B cell (primary cell): ENCODE data around the gene CBL. TPM values are rescaled to one million over a fixed set of nuclear protein-coding genes. Genes with fewer than 3 reads are reported as not detected.

Experiments
- ATAC-seq: fragments of 200-7000 bp; cut with Tn5 transposase; one replicate; pipeline ENCODE4 v1.10.0; 2021; ENCODE audit warnings: low read depth, mild to moderate bottlenecking, moderate number of reproducible peaks, moderate library complexity
- CTCF ChIA-PET: fragments of 350-600 bp; sonication (Branson Sonifier 250); formaldehyde crosslinking; loops from one replicate; lab custom pipeline; 2021; ENCODE audit warnings: antibody characterized with exemption, inconsistent platforms; lab: Charles Lee
- POLR2A ChIA-PET: fragments of 350-600 bp; sonication (Branson Sonifier 250); formaldehyde crosslinking; loops from one replicate; lab custom pipeline; 2021; ENCODE audit warnings: antibody characterized with exemption; lab: Charles Lee
- DNase-seq: peaks from one replicate; pipeline ENCODE4 v3.0.0; 2013
- H2AFZ ChIP-seq: 2 replicates; pipeline ENCODE4 v1.6.1; 2012; ENCODE audit warnings: mild to moderate bottlenecking, low read depth, low read length; ENCODE audit not compliant: insufficient read depth, poor library complexity, severe bottlenecking
- H3K27ac ChIP-seq, 2 donors: 1 replicate in 1 of 2; 2 replicates in 1 of 2; pipeline ENCODE4 v1.5.1; 2012 to 2013; ENCODE audit warnings: low read length in 2 of 2, mild to moderate bottlenecking in 2 of 2, moderate library complexity in 1 of 2
- H3K27me3 ChIP-seq, 4 experiments: fragments of 200-600 bp in 1 of 4; sonication (generic) in 1 of 4; replicated peaks in 1 of 4; 1 replicate in 2 of 4; 2 replicates in 2 of 4; pipeline versions ENCODE4 v1.6.1 to v1.7.0; 2013 to 2016; ENCODE audit warnings: low read length in 3 of 4, mild to moderate bottlenecking in 2 of 4, mixed read lengths in 1 of 4, moderate library complexity in 1 of 4; ENCODE audit not compliant: insufficient read depth in 4 of 4, control insufficient read depth in 3 of 4; ENCODE audit errors: control extremely low read depth in 1 of 4
- H3K36me3 ChIP-seq, 2 experiments: replicated peaks in 1 of 2; 1 replicate in 1 of 2; 2 replicates in 1 of 2; pipeline versions ENCODE4 v1.6.1 to v1.7.1; 2013; ENCODE audit warnings: low read length in 1 of 2; ENCODE audit not compliant: insufficient read depth in 2 of 2, control insufficient read depth in 1 of 2; ENCODE audit errors: control extremely low read depth in 1 of 2, extremely low read depth in 1 of 2
- H3K4me1 ChIP-seq, 2 donors: fragments of 200-600 bp in 1 of 2; sonication (generic) in 1 of 2; 1 replicate in 1 of 2; 2 replicates in 1 of 2; pipeline versions ENCODE4 v1.5.1 to v1.6.1; 2013 to 2017; ENCODE audit warnings: low read length in 2 of 2; ENCODE audit not compliant: control insufficient read depth in 2 of 2, insufficient read depth in 2 of 2
- H3K4me2 ChIP-seq: replicated peaks from 2 replicates; pipeline ENCODE3; 2012; ENCODE audit warnings: mild to moderate bottlenecking, low read depth, low read length; ENCODE audit not compliant: poor library complexity, severe bottlenecking
- H3K4me3 ChIP-seq, 5 experiments: fragments of 200-600 bp in 1 of 5; sonication (generic) in 1 of 5; 1 replicate in 3 of 5; 2 replicates in 2 of 5; pipeline versions ENCODE4 v1.5.1 to v1.7.0; 2011 to 2016; ENCODE audit warnings: low read length in 4 of 5, mild to moderate bottlenecking in 4 of 5, low read depth in 2 of 5, control low read depth in 1 of 5, moderate library complexity in 1 of 5; ENCODE audit not compliant: insufficient read depth in 1 of 5; ENCODE audit errors: control extremely low read depth in 1 of 5, extremely low read depth in 1 of 5
- H3K79me2 ChIP-seq: fragments of 200-600 bp; sonication (generic); one replicate; pipeline ENCODE4 v1.6.0; 2016; ENCODE audit warnings: low read length; ENCODE audit not compliant: control insufficient read depth, insufficient read depth
- H3K9ac ChIP-seq: fragments of 200-600 bp; sonication (generic); 2 replicates; pipeline ENCODE4 v1.6.1; 2017; ENCODE audit warnings: mild to moderate bottlenecking, low read length, moderate library complexity
- H3K9me3 ChIP-seq, 3 donors: one replicate each; pipeline versions ENCODE4 v1.6.1 to v1.7.1; 2013; ENCODE audit warnings: low read length in 2 of 3; ENCODE audit not compliant: control insufficient read depth in 2 of 3, insufficient read depth in 1 of 3; ENCODE audit errors: control extremely low read depth in 1 of 3
- H4K20me1 ChIP-seq: 2 replicates; pipeline ENCODE4 v1.6.0; 2012; ENCODE audit warnings: mild to moderate bottlenecking, low read length; ENCODE audit not compliant: insufficient read depth, control insufficient read depth, poor library complexity, severe bottlenecking
- H3K27ac Mint-ChIP-seq: one replicate; pipeline ENCODE4 v1.8.0; 2021; ENCODE audit warnings: mixed read lengths
- H3K27me3 Mint-ChIP-seq: one replicate; pipeline ENCODE4 v1.8.0; 2021; ENCODE audit warnings: mixed read lengths
- H3K4me1 Mint-ChIP-seq: one replicate; pipeline ENCODE4 v1.8.0; 2021; ENCODE audit warnings: mixed read lengths
- H3K4me3 Mint-ChIP-seq: one replicate; pipeline ENCODE4 v1.8.0; 2021; ENCODE audit warnings: mixed read lengths
- H3K9me3 Mint-ChIP-seq: one replicate; pipeline ENCODE4 v1.8.0; 2022; ENCODE audit warnings: mixed read lengths; ENCODE audit not compliant: insufficient read depth
- EZH2 ChIP-seq: IDR thresholded peaks from 2 replicates; pipeline ENCODE4 v1.6.1; 2012; ENCODE audit warnings: borderline replicate concordance, low read depth, mild to moderate bottlenecking, moderate library complexity, low read length; ENCODE audit not compliant: insufficient read depth, poor library complexity, severe bottlenecking
- WGBS: methylation state at CpG from one replicate; pipeline ENCODE4 v1.1.5; 2013; ENCODE audit warnings: missing lambda C conversion rate; ENCODE audit not compliant: insufficient coverage; 5-methylcytosine and 5-hydroxymethylcytosine counted together
- intact Hi-C: fragments of 100-400 bp; cut with micrococcal nuclease; formaldehyde crosslinking; loops from one replicate; pipeline ENCODE4 v1.10.0; 2022
- polyA plus RNA-seq: library from polyadenylated mRNA; depleted of rRNA; stranded (reverse); fragments of >200 nt; gene quantifications from 2 replicates; pipeline ENCODE4 v1.2.3, GENCODE V29; 2012
- total RNA-seq, 2 donors: library from RNA; stranded (reverse); fragments of 120-200 nt in 1 of 2; gene quantifications; 1 replicate in 1 of 2; 2 replicates in 1 of 2; pipeline versions ENCODE4 v1.2.3 to v1.2.4, GENCODE V29; 2013 to 2022
- TF ChIP-seq, protein P1 (sequence below): fragments of 200-600 bp; IDR thresholded peaks from one replicate; pipeline ENCODE4 v1.8.0; 2022; ENCODE audit warnings: antibody characterized with exemption, mild to moderate bottlenecking

CBL gene
- total and polyA plus RNA-seq, 2 donors (not counting 1 experiment from before 2014, with no cell fraction given): 11.7 to 35.2 TPM

DNA sequence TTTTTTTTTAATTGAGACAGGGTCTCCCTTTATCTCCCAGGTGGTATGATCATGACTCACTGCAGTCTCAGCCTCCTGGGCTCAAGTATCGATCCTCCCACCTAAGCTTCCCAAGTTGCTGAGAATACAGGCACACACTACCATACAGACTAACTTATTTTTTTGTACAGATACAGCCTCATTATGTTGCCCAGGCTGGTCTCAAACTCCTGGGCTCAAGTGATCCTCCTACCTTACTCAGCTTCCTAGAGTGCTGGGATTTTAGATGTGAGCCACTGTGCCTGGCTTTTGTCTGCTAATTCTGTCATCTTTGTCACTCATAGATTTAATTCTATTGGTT lies 43.5 kb downstream of the CBL start:
- Histone ChIP-seq H3K9ac (no peak overlapping the region), H4K20me1 (peaks cover 21% of the 10 kb centered on the region)
- CTCF ChIA-PET: interaction anchor here (1.0 to 1.5 kb wide), 2 partner anchors 10 to 53 kb away, joined by 3 to 4 read pairs; no protein-coding TSS in a partner anchor

DNA sequence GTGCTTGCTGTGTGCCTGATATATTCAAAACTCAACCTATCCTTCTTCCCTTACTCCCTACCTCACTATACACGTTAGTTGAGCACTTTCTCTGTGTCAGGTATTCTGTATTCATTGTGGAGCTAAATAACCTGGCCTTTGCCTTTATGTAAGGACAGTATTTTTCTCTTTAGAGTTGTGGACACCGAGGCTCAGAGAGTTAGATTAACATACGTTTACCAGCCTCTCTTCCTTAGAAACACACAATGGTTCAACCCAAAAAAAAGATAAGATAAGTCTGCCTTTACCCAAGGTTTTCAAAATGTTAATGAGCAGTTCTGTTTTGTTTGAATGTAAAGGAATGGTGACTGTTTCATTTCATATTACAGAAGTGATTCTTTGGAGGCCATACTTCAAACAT lies 45.0 kb downstream of the CBL start:
- DNase-seq (no peak), ATAC-seq (no peak)
- Mint-ChIP-seq H3K27ac (no peak overlapping the region), H3K4me3 (no peak overlapping the region), H3K4me1 (peaks cover 24% of the 10 kb centered on the region), H3K27me3 (no peaks in the 10 kb centered on the region), H3K9me3 (no peaks in the 10 kb centered on the region)
- H3K4me3 ChIP-seq: no peak overlapping the region
- intact Hi-C loops: no loop called here
- H3K27me3 ChIP-seq: no peaks in the 10 kb centered on the region
- peaks cover 7 to 15% of the 10 kb centered on the region in 2 donors for H3K4me1 ChIP-seq
- H4K20me1 ChIP-seq: peaks cover 17% of the 10 kb centered on the region
- ChIA-PET CTCF (interaction anchor here (0.7 to 1.5 kb wide), 2 partner anchors 55 to 105 kb away, joined by 3 to 4 read pairs; no protein-coding TSS in a partner anchor), POLR2A (no interaction called here)
- WGBS: no CpG with 5 or more reads among the region's 3 CpGs
- no peaks in the 10 kb centered on the region for H3K9me3 ChIP-seq
- no peak overlapping the region for H3K9ac ChIP-seq
- H3K36me3 ChIP-seq: peaks cover 0 to 3% of the 10 kb centered on the region in 2 experiments
- H2AFZ ChIP-seq: no peak overlapping the region
- no peak overlapping the region for H3K27ac ChIP-seq
- TF ChIP-seq, protein P1, sequence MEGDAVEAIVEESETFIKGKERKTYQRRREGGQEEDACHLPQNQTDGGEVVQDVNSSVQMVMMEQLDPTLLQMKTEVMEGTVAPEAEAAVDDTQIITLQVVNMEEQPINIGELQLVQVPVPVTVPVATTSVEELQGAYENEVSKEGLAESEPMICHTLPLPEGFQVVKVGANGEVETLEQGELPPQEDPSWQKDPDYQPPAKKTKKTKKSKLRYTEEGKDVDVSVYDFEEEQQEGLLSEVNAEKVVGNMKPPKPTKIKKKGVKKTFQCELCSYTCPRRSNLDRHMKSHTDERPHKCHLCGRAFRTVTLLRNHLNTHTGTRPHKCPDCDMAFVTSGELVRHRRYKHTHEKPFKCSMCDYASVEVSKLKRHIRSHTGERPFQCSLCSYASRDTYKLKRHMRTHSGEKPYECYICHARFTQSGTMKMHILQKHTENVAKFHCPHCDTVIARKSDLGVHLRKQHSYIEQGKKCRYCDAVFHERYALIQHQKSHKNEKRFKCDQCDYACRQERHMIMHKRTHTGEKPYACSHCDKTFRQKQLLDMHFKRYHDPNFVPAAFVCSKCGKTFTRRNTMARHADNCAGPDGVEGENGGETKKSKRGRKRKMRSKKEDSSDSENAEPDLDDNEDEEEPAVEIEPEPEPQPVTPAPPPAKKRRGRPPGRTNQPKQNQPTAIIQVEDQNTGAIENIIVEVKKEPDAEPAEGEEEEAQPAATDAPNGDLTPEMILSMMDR: no peak
- TF ChIP-seq EZH2: no peak
- H3K79me2 ChIP-seq: peaks cover 48% of the 10 kb centered on the region
- H3K4me2 ChIP-seq: no peak overlapping the region

More for the DNA sequence above, 43.5 kb downstream of the CBL start:
- peaks cover 24% of the 10 kb centered on the region for H3K4me1 Mint-ChIP-seq
- H3K9me3 Mint-ChIP-seq: no peaks in the 10 kb centered on the region
- no peak for ATAC-seq
- no peaks in the 10 kb centered on the region for H3K27me3 ChIP-seq
- no peak overlapping the region for H3K27ac ChIP-seq
- H3K4me3 ChIP-seq: no peak overlapping the region
- no peaks in the 10 kb centered on the region for H3K27me3 Mint-ChIP-seq
- peaks cover 7 to 15% of the 10 kb centered on the region in 2 donors for H3K4me1 ChIP-seq
- no peak overlapping the region for H3K4me2 ChIP-seq
- H2AFZ ChIP-seq: no peak overlapping the region
- WGBS: 100% methylated on average over 1 of the region's 1 CpG
- no peaks in the 10 kb centered on the region for H3K9me3 ChIP-seq
- no peak for TF ChIP-seq EZH2
- TF ChIP-seq, protein P1: no peak
- no peak overlapping the region for H3K4me3 Mint-ChIP-seq
- H3K79me2 ChIP-seq: peaks cover 41% of the 10 kb centered on the region
- POLR2A ChIA-PET: no interaction called here
- no peak for DNase-seq
- intact Hi-C loops: no loop called here
- H3K27ac Mint-ChIP-seq: no peak overlapping the region
- peaks cover 0 to 6% of the 10 kb centered on the region in 2 experiments for H3K36me3 ChIP-seq
